ENCODE results near the gene RNF220. TPM values are rescaled to one million over a fixed set of nuclear protein-coding genes. Genes with fewer than 3 reads are reported as not detected.

Gene RNF220
- total RNA-seq, 1 donor from 2014 or later, result 47.1 TPM

DNA sequence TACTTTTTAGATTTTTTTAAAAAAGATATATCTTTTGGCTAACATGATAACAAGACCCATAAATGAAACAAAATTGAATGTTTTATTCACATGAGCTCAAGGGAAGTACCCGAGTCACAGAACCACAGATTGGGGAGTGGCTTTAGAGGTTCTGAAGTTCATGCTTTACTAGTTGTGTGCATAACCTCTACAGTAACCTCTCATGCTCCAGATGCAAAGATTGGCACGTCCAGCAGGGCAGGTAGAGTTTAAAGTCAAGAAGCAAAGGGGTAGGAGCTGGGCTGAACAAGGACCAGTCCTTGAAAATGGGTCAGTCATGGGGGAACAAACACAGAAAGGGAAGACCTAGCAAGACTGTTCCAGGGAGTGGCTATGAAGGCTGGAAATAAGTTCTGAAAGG, 109.6 kb downstream of the RNF220 start:
- H3K4me3 ChIP-seq (ENCODE audit: insufficient read depth, low read depth, low read length), result no peak overlapping the region
- no peak for FAIRE-seq
- Mint-ChIP-seq H3K27me3 (ENCODE audit: low read depth, unreplicated experiment) (peaks cover 32% of the 10 kb centered on the region), H3K27ac (ENCODE audit: unreplicated experiment) (no peak overlapping the region), H3K9me3 (ENCODE audit: unreplicated experiment) (peaks cover 1% of the 10 kb centered on the region), H3K36me3 (ENCODE audit: low read depth, unreplicated experiment) (peaks cover 3% of the 10 kb centered on the region), H3K4me1 (ENCODE audit: low read depth, unreplicated experiment) (peaks cover 7% of the 10 kb centered on the region), H3K4me3 (ENCODE audit: unreplicated experiment) (no peak overlapping the region)
- H4K20me1 ChIP-seq (ENCODE audit: insufficient read depth, low read length), result no peaks in the 10 kb centered on the region
- H3K9me3 ChIP-seq (ENCODE audit: insufficient read depth, low read depth, low read length), result no peaks in the 10 kb centered on the region
- TF ChIP-seq, protein P1, sequence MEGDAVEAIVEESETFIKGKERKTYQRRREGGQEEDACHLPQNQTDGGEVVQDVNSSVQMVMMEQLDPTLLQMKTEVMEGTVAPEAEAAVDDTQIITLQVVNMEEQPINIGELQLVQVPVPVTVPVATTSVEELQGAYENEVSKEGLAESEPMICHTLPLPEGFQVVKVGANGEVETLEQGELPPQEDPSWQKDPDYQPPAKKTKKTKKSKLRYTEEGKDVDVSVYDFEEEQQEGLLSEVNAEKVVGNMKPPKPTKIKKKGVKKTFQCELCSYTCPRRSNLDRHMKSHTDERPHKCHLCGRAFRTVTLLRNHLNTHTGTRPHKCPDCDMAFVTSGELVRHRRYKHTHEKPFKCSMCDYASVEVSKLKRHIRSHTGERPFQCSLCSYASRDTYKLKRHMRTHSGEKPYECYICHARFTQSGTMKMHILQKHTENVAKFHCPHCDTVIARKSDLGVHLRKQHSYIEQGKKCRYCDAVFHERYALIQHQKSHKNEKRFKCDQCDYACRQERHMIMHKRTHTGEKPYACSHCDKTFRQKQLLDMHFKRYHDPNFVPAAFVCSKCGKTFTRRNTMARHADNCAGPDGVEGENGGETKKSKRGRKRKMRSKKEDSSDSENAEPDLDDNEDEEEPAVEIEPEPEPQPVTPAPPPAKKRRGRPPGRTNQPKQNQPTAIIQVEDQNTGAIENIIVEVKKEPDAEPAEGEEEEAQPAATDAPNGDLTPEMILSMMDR (IDR thresholded peaks at IDR 0.05; ENCODE audit: insufficient read depth, low read depth, low read length), result no peak
- no peak for TF ChIP-seq EZH2 (IDR thresholded peaks at IDR 0.05; ENCODE audit: insufficient read depth, low read length)
- H3K27me3 ChIP-seq (ENCODE audit: insufficient read depth, low read length), result peaks cover 25% of the 10 kb centered on the region
- DNase-seq (ENCODE audit: low read depth), result no peak
- no peak overlapping the region for H2AFZ ChIP-seq (ENCODE audit: low read depth, low read length)
- no peak overlapping the region for H3K4me2 ChIP-seq (ENCODE audit: low read length)
- no peak overlapping the region for H3K9ac ChIP-seq (ENCODE audit: low read length)
- H3K79me2 ChIP-seq (ENCODE audit: insufficient read depth, low read length), result no peaks in the 10 kb centered on the region
- H3K36me3 ChIP-seq (ENCODE audit: insufficient read depth, low read length), result no peaks in the 10 kb centered on the region
- no peak overlapping the region for H3K27ac ChIP-seq (ENCODE audit: low read depth, low read length)
- peaks cover 3% of the 10 kb centered on the region for H3K4me1 ChIP-seq (ENCODE audit: insufficient read depth, low read length)

DNA sequence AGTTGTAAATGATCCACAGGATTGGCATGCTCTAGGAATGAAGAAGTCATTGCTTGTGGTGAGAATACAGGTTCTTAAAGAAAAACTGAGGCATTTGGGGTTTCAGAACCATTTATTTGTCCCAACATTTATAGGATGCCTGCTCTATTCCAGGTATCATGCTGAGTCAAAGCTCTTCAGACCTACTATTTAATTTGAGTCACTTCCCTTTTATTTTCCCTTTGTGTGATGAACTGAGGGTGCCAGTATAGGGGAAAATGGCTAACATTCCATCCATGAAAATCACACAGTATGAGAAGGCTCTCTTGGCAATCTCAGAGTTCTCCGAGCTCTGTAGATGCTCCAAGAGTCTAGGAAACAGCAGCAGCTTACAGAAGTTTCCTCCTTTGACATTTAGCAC, 110.4 kb downstream of the RNF220 start:
- Histone ChIP-seq H2AFZ (ENCODE audit: low read depth, low read length) (no peak overlapping the region), H3K36me3 (ENCODE audit: insufficient read depth, low read length) (no peaks in the 10 kb centered on the region), H3K4me2 (ENCODE audit: low read length) (no peak overlapping the region), H3K9me3 (ENCODE audit: insufficient read depth, low read depth, low read length) (no peaks in the 10 kb centered on the region), H3K4me1 (ENCODE audit: insufficient read depth, low read length) (peaks cover 3% of the 10 kb centered on the region), H3K9ac (ENCODE audit: low read length) (no peak overlapping the region), H3K79me2 (ENCODE audit: insufficient read depth, low read length) (no peaks in the 10 kb centered on the region), H3K4me3 (ENCODE audit: insufficient read depth, low read depth, low read length) (no peak overlapping the region), H3K27ac (ENCODE audit: low read depth, low read length) (no peak overlapping the region), H4K20me1 (ENCODE audit: insufficient read depth, low read length) (no peaks in the 10 kb centered on the region), H3K27me3 (ENCODE audit: insufficient read depth, low read length) (peaks cover 21% of the 10 kb centered on the region)
- Mint-ChIP-seq H3K27ac (ENCODE audit: unreplicated experiment) (no peak overlapping the region), H3K36me3 (ENCODE audit: low read depth, unreplicated experiment) (peaks cover 4% of the 10 kb centered on the region), H3K9me3 (ENCODE audit: unreplicated experiment) (peaks cover 1% of the 10 kb centered on the region), H3K4me1 (ENCODE audit: low read depth, unreplicated experiment) (peaks cover 7% of the 10 kb centered on the region), H3K4me3 (ENCODE audit: unreplicated experiment) (no peak overlapping the region), H3K27me3 (ENCODE audit: low read depth, unreplicated experiment) (peaks cover 34% of the 10 kb centered on the region)
- DNase-seq (ENCODE audit: low read depth), result peak; percentile 64
- FAIRE-seq, result no peak
- TF ChIP-seq, protein P1 (IDR thresholded peaks at IDR 0.05; ENCODE audit: insufficient read depth, low read depth, low read length), result no peak
- TF ChIP-seq EZH2 (IDR thresholded peaks at IDR 0.05; ENCODE audit: insufficient read depth, low read length), result no peak

DNA sequence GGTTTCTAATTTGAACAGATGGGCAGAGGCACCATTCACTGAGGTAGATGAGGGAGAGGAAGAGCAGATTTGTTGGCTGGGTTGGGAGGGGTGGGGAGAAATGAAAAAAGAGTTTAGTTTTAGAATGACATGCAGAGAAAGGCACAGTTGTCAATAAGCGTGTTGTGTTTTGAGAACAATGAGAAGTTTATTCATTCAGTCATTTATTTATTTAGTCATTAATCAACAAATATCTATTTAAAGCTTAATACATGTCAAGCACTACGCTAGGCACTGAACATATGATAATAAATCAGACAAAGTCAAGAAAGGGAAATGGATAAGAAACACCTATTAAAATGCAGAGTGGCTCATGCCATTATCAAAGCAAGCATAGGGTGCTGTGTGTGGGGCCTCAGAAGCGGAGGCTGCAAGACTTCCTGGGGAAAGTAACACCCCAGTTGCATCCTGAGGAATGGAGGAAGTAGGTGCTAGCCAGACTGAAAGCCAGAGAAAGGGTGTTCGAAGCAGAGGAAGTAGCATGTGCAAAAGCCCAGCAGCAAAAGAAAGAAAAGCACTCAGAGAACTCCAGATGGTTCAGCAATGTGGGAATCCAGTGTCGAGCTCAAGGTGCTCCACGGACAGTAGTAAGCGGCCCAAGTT, 114.1 kb downstream of the RNF220 start:
- Histone ChIP-seq H3K4me2 (ENCODE audit: low read length) (no peak overlapping the region), H3K9me3 (ENCODE audit: insufficient read depth, low read depth, low read length) (no peaks in the 10 kb centered on the region), H3K36me3 (ENCODE audit: insufficient read depth, low read length) (no peaks in the 10 kb centered on the region), H3K4me3 (ENCODE audit: insufficient read depth, low read depth, low read length) (no peak overlapping the region), H2AFZ (ENCODE audit: low read depth, low read length) (no peak overlapping the region), H3K27me3 (ENCODE audit: insufficient read depth, low read length) (peaks cover 18% of the 10 kb centered on the region), H3K79me2 (ENCODE audit: insufficient read depth, low read length) (no peaks in the 10 kb centered on the region), H3K4me1 (ENCODE audit: insufficient read depth, low read length) (peaks cover 3% of the 10 kb centered on the region), H3K9ac (ENCODE audit: low read length) (no peak overlapping the region), H3K27ac (ENCODE audit: low read depth, low read length) (no peak overlapping the region), H4K20me1 (ENCODE audit: insufficient read depth, low read length) (no peaks in the 10 kb centered on the region)
- TF ChIP-seq EZH2 (IDR thresholded peaks at IDR 0.05; ENCODE audit: insufficient read depth, low read length), result no peak
- TF ChIP-seq, protein P1 (IDR thresholded peaks at IDR 0.05; ENCODE audit: insufficient read depth, low read depth, low read length), result no peak
- peaks cover 7% of the 10 kb centered on the region for H3K4me1 Mint-ChIP-seq (ENCODE audit: low read depth, unreplicated experiment)
- H3K9me3 Mint-ChIP-seq (ENCODE audit: unreplicated experiment), result peaks cover 1% of the 10 kb centered on the region
- no peak overlapping the region for H3K27ac Mint-ChIP-seq (ENCODE audit: unreplicated experiment)
- no peak overlapping the region for H3K4me3 Mint-ChIP-seq (ENCODE audit: unreplicated experiment)
- peaks cover 7% of the 10 kb centered on the region for H3K36me3 Mint-ChIP-seq (ENCODE audit: low read depth, unreplicated experiment)
- DNase-seq (ENCODE audit: low read depth), result no peak
- peaks cover 15% of the 10 kb centered on the region for H3K27me3 Mint-ChIP-seq (ENCODE audit: low read depth, unreplicated experiment)
- no peak for FAIRE-seq

All from astrocyte (in vitro differentiated cells and primary cell).